ENCODE data around the gene HAPSTR1. TPM values are rescaled to one million over a fixed set of nuclear protein-coding genes. Genes with fewer than 3 reads are reported as not detected.

Gene HAPSTR1
- total and polyA plus RNA-seq, 3 experiments from 2014 or later = 21.3 to 61.2 (median 60.4) TPM

DNA sequence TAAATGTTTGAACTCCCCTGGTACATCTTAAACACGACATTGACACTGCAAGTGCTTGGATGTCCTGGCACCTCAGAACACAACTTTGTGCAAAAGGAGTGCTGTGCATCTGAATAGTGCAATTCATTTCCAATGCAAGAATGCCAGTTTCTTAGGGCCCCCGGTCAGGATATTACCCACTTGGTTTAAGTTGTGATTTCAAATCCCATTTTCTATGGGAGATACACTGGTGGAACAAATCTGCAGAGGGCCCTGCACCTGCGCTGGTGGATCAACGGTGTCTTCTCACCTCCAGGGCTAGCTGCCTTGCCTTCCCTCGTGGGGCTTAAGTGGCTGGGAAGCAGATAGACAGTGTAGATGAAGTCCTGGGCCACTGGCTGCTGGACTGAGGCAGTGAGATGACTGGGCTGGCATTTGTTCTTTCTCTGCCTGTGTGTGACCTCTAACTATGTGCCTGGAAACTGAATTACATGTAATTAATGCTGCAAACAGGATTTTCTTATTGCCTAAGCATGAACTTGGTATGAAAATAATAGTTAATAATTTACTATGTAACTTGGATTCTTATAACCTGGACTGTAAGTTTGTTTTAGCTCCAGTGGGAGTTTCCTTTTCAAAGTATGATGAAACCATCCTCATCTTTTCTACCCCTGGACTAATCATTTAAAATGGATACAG lies 20.9 kb downstream of the HAPSTR1 start:
- Mint-ChIP-seq H3K4me3 (peak overlapping the region in 6 of 7 donors; percentile 49 to 85 (median 68)), H3K36me3 (peaks cover 0 to 93% (median 25%) of the 10 kb centered on the region in 3 donors), H3K4me1 (peaks cover 93 to 100% (median 97%) of the 10 kb centered on the region in 3 donors), H3K9me3 (no peaks in the 10 kb centered on the region), H3K27me3 (no peaks in the 10 kb centered on the region), H3K27ac (peak overlapping the region; percentile 20 to 80 (median 62))
- H3K27me3 ChIP-seq (ENCODE audit: insufficient read depth, low read length, poor library complexity, severe bottlenecking) = no peaks in the 10 kb centered on the region
- no peaks in the 10 kb centered on the region for H3K9me3 ChIP-seq (ENCODE audit: low read length)
- DNase-seq = no peak
- no peak overlapping the region for H3K4me3 ChIP-seq (ENCODE audit: low read length)
- peaks cover 29% of the 10 kb centered on the region for H3K36me3 ChIP-seq (ENCODE audit: insufficient read depth, low read length)
- POLR2A ChIA-PET = no interaction called here
- H3K27ac ChIP-seq (ENCODE audit: low read depth, low read length) = no peak overlapping the region
- peaks cover 72% of the 10 kb centered on the region for H3K4me1 ChIP-seq (ENCODE audit: insufficient read depth, low read length)
- CTCF ChIA-PET = no interaction called here

DNA sequence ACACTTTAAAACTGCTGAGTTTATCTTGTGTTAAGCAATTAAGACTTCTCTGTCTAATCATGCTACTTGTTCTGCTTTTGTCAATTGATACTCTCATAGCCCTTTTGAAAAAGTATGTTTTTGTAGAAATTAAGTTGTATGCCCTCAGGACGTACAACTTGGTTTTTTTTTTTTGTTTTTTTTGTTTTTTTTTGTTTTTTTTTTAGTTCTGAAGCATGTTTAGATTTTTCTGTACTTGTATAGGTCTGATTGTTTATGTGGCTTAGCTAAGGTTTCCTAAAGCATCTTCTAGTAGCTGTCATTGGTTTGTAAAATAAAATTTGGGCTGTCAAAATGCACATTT lies 21.4 kb downstream of the HAPSTR1 start:
- peaks cover 0 to 93% (median 30%) of the 10 kb centered on the region in 3 donors for H3K36me3 Mint-ChIP-seq
- H3K4me3 Mint-ChIP-seq = peak overlapping the region in 5 of 7 donors; percentile 16 to 85 (median 69)
- no peak overlapping the region for H3K4me3 ChIP-seq (ENCODE audit: low read length)
- H3K27ac ChIP-seq (ENCODE audit: low read depth, low read length) = no peak overlapping the region
- CTCF ChIA-PET = no interaction called here
- POLR2A ChIA-PET = interaction anchor here (0.6 kb wide), 1 partner anchor 14 kb away, joined by 10 read pairs; no protein-coding TSS in a partner anchor
- H3K9me3 Mint-ChIP-seq = no peaks in the 10 kb centered on the region
- H3K9me3 ChIP-seq (ENCODE audit: low read length) = no peaks in the 10 kb centered on the region
- H3K27me3 ChIP-seq (ENCODE audit: insufficient read depth, low read length, poor library complexity, severe bottlenecking) = no peaks in the 10 kb centered on the region
- peak overlapping the region in 7 of 8 donors; percentile 47 to 86 (median 79) for H3K27ac Mint-ChIP-seq
- peaks cover 72% of the 10 kb centered on the region for H3K4me1 ChIP-seq (ENCODE audit: insufficient read depth, low read length)
- no peaks in the 10 kb centered on the region for H3K27me3 Mint-ChIP-seq
- no peak for DNase-seq
- peaks cover 93 to 100% (median 97%) of the 10 kb centered on the region in 3 donors for H3K4me1 Mint-ChIP-seq
- peaks cover 27% of the 10 kb centered on the region for H3K36me3 ChIP-seq (ENCODE audit: insufficient read depth, low read length)

GRCh38 chr16:9113707-9114106 lies 22.3 kb downstream of the HAPSTR1 start:
- Histone ChIP-seq H3K27ac (ENCODE audit: low read depth, low read length) (no peak overlapping the region), H3K4me3 (ENCODE audit: low read length) (no peak overlapping the region), H3K9me3 (ENCODE audit: low read length) (no peaks in the 10 kb centered on the region), H3K27me3 (ENCODE audit: insufficient read depth, low read length, poor library complexity, severe bottlenecking) (no peaks in the 10 kb centered on the region), H3K36me3 (ENCODE audit: insufficient read depth, low read length) (peaks cover 22% of the 10 kb centered on the region), H3K4me1 (ENCODE audit: insufficient read depth, low read length) (peaks cover 65% of the 10 kb centered on the region)
- peak overlapping the region in 6 of 7 donors; percentile 16 to 59 (median 45) for H3K4me3 Mint-ChIP-seq
- H3K27me3 Mint-ChIP-seq = no peaks in the 10 kb centered on the region
- CTCF ChIA-PET = interaction anchor here (1.8 kb wide), 1 partner anchor 26 kb away, joined by 4 read pairs; no protein-coding TSS in a partner anchor
- peaks cover 0 to 93% (median 32%) of the 10 kb centered on the region in 3 donors for H3K36me3 Mint-ChIP-seq
- no peak for DNase-seq
- POLR2A ChIA-PET = no interaction called here
- no peaks in the 10 kb centered on the region for H3K9me3 Mint-ChIP-seq
- peak overlapping the region; percentile 47 to 86 (median 76) for H3K27ac Mint-ChIP-seq
- peaks cover 90 to 100% (median 100%) of the 10 kb centered on the region in 3 donors for H3K4me1 Mint-ChIP-seq

DNA sequence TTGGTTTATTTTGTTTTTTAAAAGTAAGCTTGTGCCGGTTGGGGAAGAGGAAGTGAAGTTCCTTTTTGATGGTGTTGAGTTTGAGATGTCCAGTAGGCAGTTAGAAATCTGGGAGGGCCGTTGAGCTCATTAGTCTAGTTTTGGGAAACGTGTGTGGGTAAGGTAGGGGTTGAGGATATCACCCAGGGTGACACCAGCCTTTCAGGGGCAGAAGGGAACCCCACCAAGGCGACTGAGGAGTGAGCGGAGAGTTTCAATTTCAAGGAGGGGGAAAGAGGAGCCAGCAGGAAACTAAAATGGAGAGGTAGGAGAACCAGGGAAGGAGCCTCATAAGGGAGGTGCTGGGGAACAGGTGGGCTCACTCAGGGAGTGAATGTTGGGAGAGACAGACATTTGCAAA lies 22.7 kb downstream of the HAPSTR1 start:
- Histone ChIP-seq H3K27me3 (ENCODE audit: insufficient read depth, low read length, poor library complexity, severe bottlenecking) (no peaks in the 10 kb centered on the region), H3K27ac (ENCODE audit: low read depth, low read length) (no peak overlapping the region), H3K36me3 (ENCODE audit: insufficient read depth, low read length) (peaks cover 18% of the 10 kb centered on the region), H3K9me3 (ENCODE audit: low read length) (no peaks in the 10 kb centered on the region), H3K4me1 (ENCODE audit: insufficient read depth, low read length) (peaks cover 61% of the 10 kb centered on the region), H3K4me3 (ENCODE audit: low read length) (no peak overlapping the region)
- POLR2A ChIA-PET = no interaction called here
- H3K9me3 Mint-ChIP-seq = no peaks in the 10 kb centered on the region
- CTCF ChIA-PET = interaction anchor here (1.8 kb wide), 1 partner anchor 25 kb away, joined by 4 read pairs; no protein-coding TSS in a partner anchor
- no peak for DNase-seq
- no peaks in the 10 kb centered on the region for H3K27me3 Mint-ChIP-seq
- peak overlapping the region; percentile 47 to 86 (median 76) for H3K27ac Mint-ChIP-seq
- peaks cover 90 to 100% (median 100%) of the 10 kb centered on the region in 3 donors for H3K4me1 Mint-ChIP-seq
- H3K4me3 Mint-ChIP-seq = peak overlapping the region in 6 of 7 donors; percentile 16 to 59 (median 45)
- H3K36me3 Mint-ChIP-seq = peaks cover 0 to 93% (median 27%) of the 10 kb centered on the region in 3 donors

DNA sequence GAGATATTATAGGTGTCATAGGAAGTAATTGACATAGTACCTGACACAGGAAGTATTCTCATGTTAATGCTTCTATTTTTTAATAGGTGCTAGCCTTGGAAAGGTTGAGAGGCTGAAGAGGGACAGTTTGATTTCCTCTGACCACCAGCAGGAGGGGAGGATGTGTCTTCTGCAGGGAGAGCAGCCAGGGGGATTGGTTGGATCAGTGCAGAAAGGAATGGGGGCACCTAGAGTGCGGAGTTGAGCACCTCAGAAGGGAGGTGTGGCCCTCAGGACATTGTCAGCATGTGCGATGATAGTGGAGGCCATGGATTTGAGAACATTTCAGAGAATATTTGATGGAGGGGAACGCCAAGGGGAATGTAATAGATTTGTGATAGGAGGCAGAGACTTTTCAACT lies 23.4 kb downstream of the HAPSTR1 start:
- Histone ChIP-seq H3K4me1 (ENCODE audit: insufficient read depth, low read length) (peaks cover 53% of the 10 kb centered on the region), H3K9me3 (ENCODE audit: low read length) (no peaks in the 10 kb centered on the region), H3K36me3 (ENCODE audit: insufficient read depth, low read length) (peaks cover 13% of the 10 kb centered on the region), H3K27ac (ENCODE audit: low read depth, low read length) (no peak overlapping the region), H3K4me3 (ENCODE audit: low read length) (no peak overlapping the region), H3K27me3 (ENCODE audit: insufficient read depth, low read length, poor library complexity, severe bottlenecking) (no peaks in the 10 kb centered on the region)
- peak overlapping the region in 5 of 7 donors; percentile 4 to 54 (median 38) for H3K4me3 Mint-ChIP-seq
- POLR2A ChIA-PET = no interaction called here
- peaks cover 0 to 93% (median 27%) of the 10 kb centered on the region in 3 donors for H3K36me3 Mint-ChIP-seq
- peak overlapping the region; percentile 47 to 88 (median 80) for H3K27ac Mint-ChIP-seq
- CTCF ChIA-PET = interaction anchor here (1.8 kb wide), 1 partner anchor 25 kb away, joined by 4 read pairs; no protein-coding TSS in a partner anchor
- H3K4me1 Mint-ChIP-seq = peaks cover 86 to 100% (median 98%) of the 10 kb centered on the region in 3 donors
- H3K27me3 Mint-ChIP-seq = no peaks in the 10 kb centered on the region
- DNase-seq = no peak
- no peaks in the 10 kb centered on the region for H3K9me3 Mint-ChIP-seq

GRCh38 chr16:9115277-9115676 lies 23.8 kb downstream of the HAPSTR1 start:
- ChIA-PET CTCF (no interaction called here), POLR2A (no interaction called here)
- H3K4me1 ChIP-seq (ENCODE audit: insufficient read depth, low read length) = peaks cover 49% of the 10 kb centered on the region
- H3K9me3 Mint-ChIP-seq = no peaks in the 10 kb centered on the region
- no peaks in the 10 kb centered on the region for H3K9me3 ChIP-seq (ENCODE audit: low read length)
- no peak for DNase-seq
- peak overlapping the region in 6 of 8 donors; percentile 12 to 90 (median 60) for H3K27ac Mint-ChIP-seq
- H3K4me1 Mint-ChIP-seq = peaks cover 85 to 100% (median 98%) of the 10 kb centered on the region in 3 donors
- H3K4me3 ChIP-seq (ENCODE audit: low read length) = no peak overlapping the region
- H3K27me3 ChIP-seq (ENCODE audit: insufficient read depth, low read length, poor library complexity, severe bottlenecking) = no peaks in the 10 kb centered on the region
- no peaks in the 10 kb centered on the region for H3K27me3 Mint-ChIP-seq
- no peak overlapping the region for H3K27ac ChIP-seq (ENCODE audit: low read depth, low read length)
- peak overlapping the region in 1 of 7 donors; percentile 19 for H3K4me3 Mint-ChIP-seq
- peaks cover 13% of the 10 kb centered on the region for H3K36me3 ChIP-seq (ENCODE audit: insufficient read depth, low read length)
- peaks cover 0 to 93% (median 27%) of the 10 kb centered on the region in 3 donors for H3K36me3 Mint-ChIP-seq

- CTCF ChIA-PET = no interaction called here
- H3K4me1 Mint-ChIP-seq = peaks cover 78 to 94% (median 89%) of the 10 kb centered on the region in 3 donors
- peak overlapping the region in 6 of 8 donors; percentile 12 to 90 (median 60) for H3K27ac Mint-ChIP-seq
- DNase-seq = no peak
- Histone ChIP-seq H3K9me3 (ENCODE audit: low read length) (no peaks in the 10 kb centered on the region), H3K27ac (ENCODE audit: low read depth, low read length) (no peak overlapping the region), H3K4me3 (ENCODE audit: low read length) (no peak overlapping the region), H3K27me3 (ENCODE audit: insufficient read depth, low read length, poor library complexity, severe bottlenecking) (no peaks in the 10 kb centered on the region), H3K36me3 (ENCODE audit: insufficient read depth, low read length) (peaks cover 13% of the 10 kb centered on the region), H3K4me1 (ENCODE audit: insufficient read depth, low read length) (peaks cover 41% of the 10 kb centered on the region)
- H3K9me3 Mint-ChIP-seq = no peaks in the 10 kb centered on the region
- no peak overlapping the region for H3K4me3 Mint-ChIP-seq
- no peaks in the 10 kb centered on the region for H3K27me3 Mint-ChIP-seq
- peaks cover 0 to 92% (median 27%) of the 10 kb centered on the region in 3 donors for H3K36me3 Mint-ChIP-seq
- POLR2A ChIA-PET = no interaction called here
Observed at GRCh38 chr16:9116141-9116540, 24.7 kb downstream of the HAPSTR1 start.

- H3K4me3 Mint-ChIP-seq = no peak overlapping the region
- no peaks in the 10 kb centered on the region for H3K27me3 Mint-ChIP-seq
- Histone ChIP-seq H3K27me3 (ENCODE audit: insufficient read depth, low read length, poor library complexity, severe bottlenecking) (no peaks in the 10 kb centered on the region), H3K4me3 (ENCODE audit: low read length) (no peak overlapping the region), H3K27ac (ENCODE audit: low read depth, low read length) (no peak overlapping the region), H3K9me3 (ENCODE audit: low read length) (no peaks in the 10 kb centered on the region), H3K4me1 (ENCODE audit: insufficient read depth, low read length) (peaks cover 23% of the 10 kb centered on the region), H3K36me3 (ENCODE audit: insufficient read depth, low read length) (peaks cover 18% of the 10 kb centered on the region)
- H3K27ac Mint-ChIP-seq = peak overlapping the region in 6 of 8 donors; percentile 24 to 63 (median 44)
- peaks cover 0 to 93% (median 27%) of the 10 kb centered on the region in 3 donors for H3K36me3 Mint-ChIP-seq
- ChIA-PET CTCF (interaction anchor here (1.1 kb wide), 2 partner anchors 9 to 26 kb away, joined by 3 to 4 read pairs; no protein-coding TSS in a partner anchor), POLR2A (no interaction called here)
- peaks cover 66 to 91% (median 74%) of the 10 kb centered on the region in 3 donors for H3K4me1 Mint-ChIP-seq
- no peaks in the 10 kb centered on the region for H3K9me3 Mint-ChIP-seq
- no peak for DNase-seq
Observed at GRCh38 chr16:9118170-9118569, 26.7 kb downstream of the HAPSTR1 start.
